Adrenal gland (tissue), 12 donors: ENCODE data around the gene GRIK5. TPM values are rescaled to one million over a fixed set of nuclear protein-coding genes. Genes with fewer than 3 reads are reported as not detected.
A peak's percentile ranks its signal among the peaks of the same experiment; 100 is the strongest.
"Not testable (repeated sequence)": the region's sequence is repeated elsewhere in the genome, so short reads cannot be mapped to it uniquely, and the experiment has no call there.

Experiments
- DNase-seq, 7 donors: peaks; one replicate each; pipeline ENCODE4 v3.0.0-alpha.2; 2019 to 2020
- H3K27ac ChIP-seq, 5 donors: fragments of 200-600 bp; sonication (generic) in 4 of 5; 1 replicate in 3 of 5; 2 replicates in 2 of 5; pipeline versions ENCODE4 v1.5.1 to v1.8.0; 2016 to 2020; ENCODE audit warnings: mild to moderate bottlenecking in 1 of 5
- H3K27me3 ChIP-seq: fragments of 200-600 bp; 2 replicates; pipeline ENCODE4 v1.8.0; 2021
- H3K36me3 ChIP-seq, 2 donors: fragments of 200-600 bp; replicated peaks in 1 of 2; 1 replicate in 1 of 2; 2 replicates in 1 of 2; pipeline versions ENCODE4 v1.5.1 to v1.8.0; 2018 to 2022
- H3K4me1 ChIP-seq, 2 donors: fragments of 200-600 bp; replicated peaks in 1 of 2; 1 replicate in 1 of 2; 2 replicates in 1 of 2; pipeline versions ENCODE4 v1.5.1 to v1.8.0; 2018 to 2021
- H3K4me3 ChIP-seq, 4 donors: fragments of 200-600 bp; sonication (generic) in 3 of 4; one replicate each; pipeline ENCODE4 v1.5.1; 2016 to 2018
- H3K9me3 ChIP-seq, 3 donors: fragments of 200-600 bp; sonication (generic) in 1 of 3; replicated peaks in 1 of 3; 1 replicate in 2 of 3; 2 replicates in 1 of 3; pipeline versions ENCODE4 v1.5.1 to v1.8.0; 2016 to 2021
- CTCF ChIP-seq, 6 experiments: fragments of 450-650 bp in 4 of 6; fragments of 200-600 bp in 2 of 6; sonication (generic) in 1 of 6; IDR thresholded peaks; 1 replicate in 5 of 6; 2 replicates in 1 of 6; pipeline versions ENCODE4 v1.5.1 to v1.8.0; 2016 to 2021; ENCODE audit warnings: antibody characterized with exemption in 6 of 6, mild to moderate bottlenecking in 2 of 6, moderate library complexity in 1 of 6
- POLR2A ChIP-seq, 2 donors: fragments of 450-650 bp; IDR thresholded peaks; one replicate each; pipeline ENCODE4 v1.6.1; 2017; ENCODE audit warnings: antibody characterized with exemption in 2 of 2, mild to moderate bottlenecking in 2 of 2, moderate library complexity in 1 of 2
- WGBS, 4 donors: extraction: QIAGEN DNeasy Blood & Tissue Kit in 2 of 4; methylation state at CpG; one replicate each; pipeline versions ENCODE4 v1.1.5 to v1.1.7; 2013 to 2017; 5-methylcytosine and 5-hydroxymethylcytosine counted together
- intact Hi-C, 2 donors: fragments of 100-400 bp; cut with DNase I; formaldehyde crosslinking; loops; one replicate each; pipeline versions ENCODE4 v1.14.1 to v1.15.0; 2022 to 2023
- polyA plus RNA-seq, 3 donors: library from polyadenylated mRNA; stranded (reverse); fragments of 200-250 nt in 2 of 3; fragments of 350-450 nt in 1 of 3; fragmentation: Illumina TruSeq in 1 of 3; extraction: RNeasy Lipid Tissue Mini Kit (QIAGEN cat#74804) in 1 of 3; gene quantifications; one replicate each; pipeline ENCODE4 v1.2.3, GENCODE V29; 2013 to 2014
- total RNA-seq, 9 donors: library from RNA; depleted of rRNA in 4 of 9; stranded (reverse); fragments of >200 nt in 4 of 9; fragments of 120-200 nt in 1 of 9; fragmentation: NEBNext Ultra II Directional in 1 of 9; extraction: Animal tissue kit (Norgen Biotek cat#: 25700) in 1 of 9; gene quantifications; one replicate each; pipeline versions ENCODE4 v1.1.0 to v1.2.4, GENCODE V29; 2013 to 2023
- donor health status: healthy with polysubstance abuse.
- donor health status: Bipolar disorder and iron deficiency.
- donor health status: DM: yes; HTN: yes; CAD: no.
- donor health status: DM: no; HTN: no; CAD: no.
- donor health status: DM: no; HTN: no; CAD: no.
- donor health status: DM: yes; HTN: yes; CAD: no.

GRIK5 gene
- total and polyA plus RNA-seq, 12 donors: 0.24 to 11.9 (median 2.3) TPM; not detected in 1

- no peak within 1 kb of the TSS for H3K27ac ChIP-seq
- intact Hi-C loops: no loop called here
- H3K4me1 ChIP-seq: peaks cover 0 to 7% of the 10 kb centered on the region in 2 donors
- H3K36me3 ChIP-seq: no peaks in the 10 kb centered on the region
- peak in 5 of 7 donors; percentile 16 to 76 (median 40) for DNase-seq
- TF ChIP-seq POLR2A (IDR thresholded peaks at IDR 0.05) (no peak), CTCF (IDR thresholded peaks at IDR 0.05) (no peak)
- no peaks in the 10 kb centered on the region for H3K9me3 ChIP-seq
- peaks cover 54% of the 10 kb centered on the region for H3K27me3 ChIP-seq
- 0 to 1% (median 0%) methylated on average over 4 to 81 of the region's 84 CpGs for WGBS, 4 donors
- H3K4me3 ChIP-seq: peak within 1 kb of the TSS in 2 of 4 donors; percentile 16 to 50
These were observed 76.2 kb downstream of the GRIK5 start, which contains the start of gene ATP1A3 for GRCh38 chr19:41993612-41994483. TSS of gene ATP1A3 (minus strand) at chr19:41994230. CDS start at chr19:41994076, 154 bp downstream.

GRCh38 chr19:41991925-41992569 lies 78.0 kb downstream of the GRIK5 start:
- H3K27ac ChIP-seq, H3K36me3 ChIP-seq, H3K9me3 ChIP-seq, H3K4me3 ChIP-seq, DNase-seq, H3K4me1 ChIP-seq, intact Hi-C loops: not testable (repeated sequence)
- H3K27me3 ChIP-seq: peaks cover 42% of the 10 kb centered on the region
- 80 to 93% (median 86%) methylated on average over 4 to 11 of the region's 11 CpGs for WGBS, 4 donors

GRCh38 chr19:41991025-41991424 lies 79.0 kb downstream of the GRIK5 start:
- WGBS, 4 donors: 17 to 60% (median 32%) methylated on average over 8 to 15 of the region's 15 CpGs
- Histone ChIP-seq H3K27me3 (peaks cover 32% of the 10 kb centered on the region), H3K4me3 (no peak overlapping the region), H3K9me3 (no peaks in the 10 kb centered on the region), H3K36me3 (no peaks in the 10 kb centered on the region), H3K4me1 (peaks cover 0 to 7% of the 10 kb centered on the region in 2 donors), H3K27ac (no peak overlapping the region)
- no peak for DNase-seq
- intact Hi-C loops: no loop called here
- TF ChIP-seq CTCF (IDR thresholded peaks at IDR 0.05) (no peak), POLR2A (IDR thresholded peaks at IDR 0.05) (no peak)

GRCh38 chr19:41990615-41991014 lies 79.4 kb downstream of the GRIK5 start:
- WGBS, 4 donors: 70 to 80% (median 74%) methylated on average over 2 of the region's 2 CpGs
- TF ChIP-seq CTCF (IDR thresholded peaks at IDR 0.05) (no peak), POLR2A (IDR thresholded peaks at IDR 0.05) (no peak)
- Histone ChIP-seq H3K4me1 (peaks cover 0 to 7% of the 10 kb centered on the region in 2 donors), H3K36me3 (no peaks in the 10 kb centered on the region), H3K4me3 (no peak overlapping the region), H3K27me3 (peaks cover 28% of the 10 kb centered on the region), H3K9me3 (no peaks in the 10 kb centered on the region), H3K27ac (no peak overlapping the region)
- DNase-seq: no peak
- intact Hi-C loops: no loop called here
